Gastroesophageal sphincter (tissue), 3 donors: ENCODE results near the gene TNIP2.

Experiments
- POLR2A ChIP-seq, 2 donors: fragments of 450-650 bp; IDR thresholded peaks; one replicate each; pipeline ENCODE4 v1.6.1; 2017; ENCODE audit warnings: antibody characterized with exemption in 2 of 2, mild to moderate bottlenecking in 2 of 2, moderate library complexity in 1 of 2
- TF ChIP-seq, protein P1 (sequence below), 4 experiments: fragments of 200-600 bp in 2 of 4; fragments of 450-650 bp in 2 of 4; sonication (generic) in 1 of 4; IDR thresholded peaks; one replicate each; pipeline ENCODE4 v1.5.1; 2017 to 2019; ENCODE audit warnings: antibody characterized with exemption in 4 of 4, mild to moderate bottlenecking in 2 of 4, moderate library complexity in 2 of 4

GRCh38 chr4:2742823-2743517 lies 13.2 kb downstream of the TNIP2 start:
- TF ChIP-seq, protein P1, sequence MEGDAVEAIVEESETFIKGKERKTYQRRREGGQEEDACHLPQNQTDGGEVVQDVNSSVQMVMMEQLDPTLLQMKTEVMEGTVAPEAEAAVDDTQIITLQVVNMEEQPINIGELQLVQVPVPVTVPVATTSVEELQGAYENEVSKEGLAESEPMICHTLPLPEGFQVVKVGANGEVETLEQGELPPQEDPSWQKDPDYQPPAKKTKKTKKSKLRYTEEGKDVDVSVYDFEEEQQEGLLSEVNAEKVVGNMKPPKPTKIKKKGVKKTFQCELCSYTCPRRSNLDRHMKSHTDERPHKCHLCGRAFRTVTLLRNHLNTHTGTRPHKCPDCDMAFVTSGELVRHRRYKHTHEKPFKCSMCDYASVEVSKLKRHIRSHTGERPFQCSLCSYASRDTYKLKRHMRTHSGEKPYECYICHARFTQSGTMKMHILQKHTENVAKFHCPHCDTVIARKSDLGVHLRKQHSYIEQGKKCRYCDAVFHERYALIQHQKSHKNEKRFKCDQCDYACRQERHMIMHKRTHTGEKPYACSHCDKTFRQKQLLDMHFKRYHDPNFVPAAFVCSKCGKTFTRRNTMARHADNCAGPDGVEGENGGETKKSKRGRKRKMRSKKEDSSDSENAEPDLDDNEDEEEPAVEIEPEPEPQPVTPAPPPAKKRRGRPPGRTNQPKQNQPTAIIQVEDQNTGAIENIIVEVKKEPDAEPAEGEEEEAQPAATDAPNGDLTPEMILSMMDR (IDR thresholded peaks at IDR 0.05): no peak
- no peak for TF ChIP-seq POLR2A (IDR thresholded peaks at IDR 0.05)
